Measurements from ENCODE around the gene OLA1.

Gene OLA1

DNA sequence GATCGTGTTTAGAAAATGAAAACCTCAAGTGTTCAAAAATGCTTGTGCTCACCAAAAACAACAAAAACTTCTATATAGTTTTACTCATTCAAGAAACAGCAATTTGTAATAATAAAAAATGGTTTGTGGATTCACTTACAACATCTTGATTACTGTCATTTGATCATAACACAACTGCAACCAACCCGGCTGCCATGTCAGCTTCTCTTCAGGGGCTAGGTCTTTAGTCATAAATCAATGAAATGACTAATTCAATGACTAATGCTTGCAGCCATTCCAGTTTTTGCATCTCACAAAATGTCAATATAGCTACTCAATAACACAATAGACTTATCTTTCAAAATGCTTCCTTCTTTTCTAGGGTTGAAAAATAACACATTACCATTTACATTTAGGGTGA is 128.0 kb downstream of the OLA1 start:
- DNase-seq = no peak

DNA sequence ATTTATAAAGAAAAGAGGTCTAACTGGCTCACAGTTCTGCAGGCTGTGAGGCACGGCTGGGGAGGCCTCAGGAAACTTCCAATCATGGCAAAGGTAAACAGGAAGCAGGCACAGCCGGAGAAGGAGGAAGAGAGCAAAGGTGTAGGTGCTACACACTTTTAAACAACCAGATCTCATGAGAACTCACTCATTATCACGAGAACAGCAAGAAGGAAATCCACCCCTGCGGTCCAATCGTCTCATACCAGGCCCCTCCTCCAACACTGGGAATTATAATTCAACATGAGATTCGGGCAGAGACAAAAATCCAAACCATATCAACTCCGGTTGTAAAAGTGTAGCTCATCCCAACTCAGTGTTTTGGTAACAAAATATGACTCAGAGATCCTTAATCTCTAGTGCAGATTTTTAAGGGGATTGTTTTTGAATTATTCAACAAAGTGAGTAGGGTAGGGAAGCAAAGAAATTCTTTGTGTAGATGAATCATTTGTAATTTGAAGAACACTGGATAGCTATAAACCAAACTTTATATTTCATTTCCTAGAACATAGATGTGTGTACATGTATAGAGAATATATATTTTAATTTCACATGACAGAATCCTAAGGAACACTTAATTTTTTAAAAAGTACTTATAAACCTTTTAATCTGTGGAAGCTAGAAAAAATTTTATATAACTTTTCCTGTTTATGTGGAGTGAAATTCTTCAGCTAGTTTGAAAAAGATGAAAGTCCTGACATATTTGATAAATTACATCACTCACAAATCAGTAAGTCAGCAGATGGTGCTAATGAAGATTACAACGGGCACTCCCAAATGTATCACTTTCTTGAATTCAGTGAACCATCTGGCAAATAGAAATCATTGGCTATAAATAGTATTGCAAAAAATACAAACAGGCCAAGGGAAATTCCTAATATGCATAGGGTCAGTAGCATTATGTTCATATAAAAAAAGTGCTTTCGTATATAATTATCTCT is 130.1 kb downstream of the OLA1 start:
- DNase-seq = no peak

DNA sequence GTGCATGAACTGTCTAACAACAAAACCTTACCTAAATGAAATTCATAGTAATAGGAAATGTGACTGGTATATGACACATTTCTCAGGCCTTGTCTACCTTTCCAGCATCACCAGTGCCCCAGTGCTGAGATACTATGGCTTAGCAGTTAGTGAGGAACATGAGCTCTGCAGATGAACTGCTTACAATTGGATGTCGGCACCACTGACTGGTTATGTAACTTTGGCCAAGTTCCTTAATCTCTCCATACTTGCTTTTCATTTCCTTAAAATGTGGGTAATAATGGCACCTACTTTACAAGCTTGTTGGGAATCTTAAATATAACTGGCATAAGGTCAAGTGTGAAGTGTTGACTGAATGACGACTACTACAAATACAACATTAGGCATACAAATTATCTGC is 136.3 kb downstream of the OLA1 start:
- no peak for DNase-seq

DNA sequence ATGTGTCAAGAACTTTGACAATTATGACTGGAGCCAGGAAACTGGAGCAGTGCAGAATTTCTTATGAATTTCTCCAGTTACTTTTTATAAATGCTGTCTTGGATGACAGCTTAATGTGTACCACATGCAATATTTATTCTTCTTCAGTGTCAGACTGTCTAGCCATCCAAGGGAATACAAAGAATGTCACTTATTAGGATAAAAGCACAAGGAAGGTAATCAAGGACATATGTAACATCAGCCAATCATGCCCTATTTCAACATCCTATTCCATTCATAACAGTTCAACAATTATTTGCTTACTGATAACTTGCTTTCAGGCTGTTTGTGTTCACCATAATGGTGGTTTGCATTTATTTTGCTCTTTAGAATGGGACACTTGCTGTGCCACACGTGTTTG is 139.8 kb downstream of the OLA1 start:
- no peak for DNase-seq

DNA sequence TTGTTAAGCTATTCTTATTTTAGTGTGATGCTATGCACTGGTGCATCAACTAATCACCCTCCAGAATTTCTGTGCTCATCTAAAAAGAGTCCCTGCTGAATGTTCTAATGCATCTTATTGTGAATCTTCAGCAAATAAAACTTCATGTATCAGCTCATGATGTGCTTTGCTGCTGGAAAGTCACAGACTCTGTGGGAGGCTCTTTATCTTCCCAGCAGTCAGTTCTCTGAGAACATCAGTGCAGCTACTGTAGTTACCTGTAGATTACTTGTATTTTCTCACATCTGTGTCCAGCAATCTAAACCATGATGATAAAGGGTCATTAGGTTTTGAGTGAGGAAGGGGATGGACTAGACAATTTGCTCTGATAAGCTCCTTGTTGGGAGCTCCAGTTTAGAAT is 141.6 kb downstream of the OLA1 start:
- no peak for DNase-seq

DNA sequence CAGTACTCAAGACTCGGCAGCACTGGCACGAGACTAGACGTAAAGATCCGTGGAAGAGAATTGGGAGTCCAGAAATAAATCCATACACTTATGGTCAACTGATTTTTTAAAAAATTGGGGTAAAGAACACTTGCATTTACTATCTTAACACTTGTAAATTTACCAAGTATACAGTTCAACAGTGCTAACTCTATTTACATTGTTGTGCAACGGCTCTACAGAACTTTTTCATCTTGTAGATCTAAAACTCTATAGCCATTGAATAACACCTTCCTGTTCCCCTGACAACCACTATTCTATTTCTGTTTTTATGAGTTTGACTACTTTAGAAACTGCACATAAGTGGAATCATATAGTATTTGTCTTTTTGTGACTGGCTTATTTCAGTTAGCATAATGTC is 153.8 kb downstream of the OLA1 start:
- no peak for DNase-seq

DNA sequence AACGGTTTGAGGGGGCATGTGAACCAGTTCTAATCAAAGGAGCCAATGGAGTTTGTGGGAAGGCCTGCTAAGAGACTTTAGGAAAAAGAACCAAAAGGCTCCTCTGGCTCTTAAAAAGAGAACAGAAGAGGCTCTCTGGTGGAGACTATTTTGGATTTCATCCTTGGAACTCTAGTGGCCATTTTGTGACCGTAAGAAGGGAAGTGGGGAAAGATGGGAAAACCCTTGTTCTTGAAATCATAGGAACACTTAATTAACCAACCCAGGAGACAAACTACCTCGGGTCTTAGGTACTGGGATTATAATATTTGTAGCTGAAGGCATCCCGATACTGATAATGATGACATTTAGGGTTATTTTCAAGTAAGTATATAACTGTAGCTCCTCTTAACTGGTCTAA is 157.9 kb downstream of the OLA1 start:
- DNase-seq = no peak

DNA sequence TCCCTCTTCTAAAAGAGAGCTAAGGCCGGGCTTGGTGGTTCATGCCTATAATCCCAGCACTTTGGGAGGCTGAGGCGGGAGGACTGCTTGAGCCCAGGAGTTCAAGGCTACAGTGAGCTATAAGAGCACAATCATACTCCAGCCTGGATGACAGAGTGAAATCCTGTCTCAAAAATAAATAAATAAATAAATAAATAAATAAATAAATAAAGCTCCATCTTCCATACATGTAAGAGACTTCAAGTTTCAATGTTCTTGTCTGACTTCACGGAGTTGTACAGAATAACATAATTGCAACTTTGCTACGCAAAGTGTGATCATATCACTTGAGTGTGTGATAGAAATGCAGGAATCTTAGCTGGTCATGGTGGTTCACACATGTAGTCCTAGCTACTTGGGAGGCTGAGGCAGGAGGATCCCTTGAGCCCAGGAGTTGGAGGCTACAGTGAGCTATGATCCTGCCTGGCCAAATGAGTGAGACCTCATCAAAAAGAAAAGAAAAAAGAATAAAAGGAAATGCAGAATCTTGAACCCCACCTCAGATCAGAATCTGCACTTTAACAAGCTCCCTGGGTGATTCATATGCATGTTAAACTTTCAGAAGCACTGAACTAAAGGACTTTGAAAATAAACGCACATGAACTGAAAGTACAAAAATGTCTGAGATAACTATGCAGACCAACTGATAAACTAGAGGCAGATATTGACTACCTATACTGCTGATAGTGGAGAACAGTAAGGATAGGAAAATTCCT is 159.4 kb downstream of the OLA1 start:
- DNase-seq = no peak

DNA sequence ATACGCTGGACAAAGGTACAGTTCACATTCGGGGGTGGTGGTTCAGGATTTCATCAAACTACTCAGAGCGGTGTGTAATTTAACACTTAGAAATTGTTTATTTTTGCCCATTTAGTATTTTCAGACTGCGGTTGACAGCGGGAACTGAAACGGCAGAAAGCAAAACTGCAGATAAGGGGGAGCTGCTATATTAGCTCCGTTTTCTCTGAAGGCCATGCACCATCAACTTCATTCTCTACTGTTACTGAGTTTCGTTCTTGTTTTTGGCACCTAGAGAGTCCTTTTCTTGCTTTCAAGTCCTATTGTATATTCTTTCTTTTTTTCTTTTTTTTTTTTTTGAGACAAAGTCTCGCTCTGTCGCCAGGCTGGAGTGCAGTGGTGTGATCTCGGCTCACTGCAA is 161.6 kb downstream of the OLA1 start:
- no peak for DNase-seq

DNA sequence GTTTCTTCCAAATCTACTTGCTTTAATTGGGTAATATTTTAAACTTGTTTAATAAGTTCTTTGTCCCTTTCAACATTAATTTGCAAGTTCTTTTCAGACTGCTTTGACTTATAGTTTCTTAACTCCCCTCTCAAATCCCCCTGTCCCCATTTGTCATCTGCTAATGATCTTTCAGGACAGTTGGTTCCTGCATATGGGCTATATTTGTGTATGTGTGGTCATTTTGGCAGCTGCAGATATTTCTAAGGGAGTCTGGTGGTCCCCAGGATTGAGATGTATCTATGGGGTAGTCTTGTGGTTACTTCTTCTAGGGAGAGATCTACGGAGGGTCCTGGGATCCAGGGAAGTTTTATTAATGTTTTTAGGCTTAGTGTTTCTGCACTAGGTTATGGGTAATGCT is 162.6 kb downstream of the OLA1 start:
- DNase-seq = no peak

DNA sequence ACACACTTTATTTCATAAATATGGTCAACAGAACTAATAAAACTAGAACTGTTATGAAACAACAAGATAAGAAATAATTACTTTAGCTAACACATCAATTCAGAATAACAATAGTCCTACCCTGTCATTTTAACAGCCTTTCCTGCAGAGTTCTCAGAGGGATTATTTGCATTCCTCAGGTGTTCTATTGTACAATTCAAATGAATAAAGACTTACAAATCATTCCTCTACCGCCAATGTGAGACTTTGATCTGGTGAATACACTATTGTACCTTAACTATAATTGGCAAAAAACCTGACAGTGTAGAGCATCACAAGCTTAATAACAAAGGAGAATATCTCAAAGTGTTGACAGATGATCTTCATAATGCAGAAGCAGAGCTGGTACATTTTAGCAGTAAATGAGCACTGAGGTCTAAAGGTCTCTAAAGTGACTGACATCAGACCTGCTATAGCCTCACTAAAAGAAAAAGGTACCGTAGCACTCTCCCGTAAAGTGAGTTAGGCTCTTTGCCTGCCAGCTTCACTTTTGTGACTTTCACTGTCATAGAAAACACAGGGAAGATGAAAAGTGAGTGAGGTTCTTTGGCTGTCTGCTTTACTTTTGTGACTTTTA is 164.4 kb downstream of the OLA1 start:
- no peak for DNase-seq

DNA sequence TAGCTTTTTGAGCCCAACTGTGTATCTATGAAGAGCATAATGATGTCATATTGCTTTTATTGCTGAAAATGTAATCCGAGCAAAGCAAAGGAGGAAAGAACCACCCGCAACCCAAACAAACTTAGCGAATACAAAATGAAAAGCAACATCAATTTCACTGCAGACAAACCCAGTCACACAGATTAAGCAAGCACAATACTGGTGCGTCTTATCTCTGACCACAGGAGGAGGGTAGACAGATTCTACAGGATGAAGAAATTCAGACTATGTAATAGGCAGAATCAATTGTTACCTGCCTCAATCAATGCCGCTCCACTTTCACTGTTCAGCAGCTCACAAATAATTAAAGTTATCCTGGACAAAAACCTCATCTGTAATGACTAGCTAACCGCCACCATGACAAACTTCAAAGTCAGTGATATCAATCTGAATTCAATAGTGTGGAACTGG is 167.6 kb downstream of the OLA1 start:
- no peak for DNase-seq

DNA sequence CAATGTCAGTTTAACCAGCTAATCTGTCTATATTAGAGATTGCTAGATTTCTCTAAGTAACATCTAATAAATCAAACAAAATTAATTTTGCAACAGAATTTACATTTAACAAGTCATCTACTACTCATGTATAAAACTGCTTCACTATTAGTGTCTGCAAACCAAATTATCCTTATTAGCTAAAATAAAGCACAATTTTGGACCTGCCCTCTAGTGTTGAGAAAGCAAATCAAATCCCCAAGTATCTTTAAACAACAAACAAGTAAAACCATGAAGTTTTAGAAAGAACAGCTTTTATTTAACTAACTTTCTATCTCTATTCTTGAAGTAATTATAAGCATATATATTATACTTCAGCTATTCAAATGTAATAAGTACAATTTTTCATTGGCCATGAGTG is 170.1 kb downstream of the OLA1 start:
- no peak for DNase-seq

DNA sequence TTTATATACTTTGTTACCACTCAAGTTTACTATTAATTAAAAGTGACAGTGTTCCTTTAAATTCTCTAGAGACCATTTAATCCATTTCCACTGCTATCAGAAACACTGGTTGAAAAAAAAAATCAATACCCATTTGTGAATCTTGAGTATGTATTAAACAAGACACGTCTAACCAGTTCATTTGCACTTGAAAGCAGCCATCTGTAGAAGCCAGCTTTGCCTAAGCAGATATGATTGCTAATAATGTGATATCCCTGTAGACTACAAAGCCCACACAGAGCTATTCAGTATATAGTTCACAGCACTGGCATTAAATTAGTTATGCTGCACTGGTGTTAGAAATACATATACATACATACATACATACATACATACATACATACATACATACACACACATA is 171.4 kb downstream of the OLA1 start:
- DNase-seq = no peak

DNA sequence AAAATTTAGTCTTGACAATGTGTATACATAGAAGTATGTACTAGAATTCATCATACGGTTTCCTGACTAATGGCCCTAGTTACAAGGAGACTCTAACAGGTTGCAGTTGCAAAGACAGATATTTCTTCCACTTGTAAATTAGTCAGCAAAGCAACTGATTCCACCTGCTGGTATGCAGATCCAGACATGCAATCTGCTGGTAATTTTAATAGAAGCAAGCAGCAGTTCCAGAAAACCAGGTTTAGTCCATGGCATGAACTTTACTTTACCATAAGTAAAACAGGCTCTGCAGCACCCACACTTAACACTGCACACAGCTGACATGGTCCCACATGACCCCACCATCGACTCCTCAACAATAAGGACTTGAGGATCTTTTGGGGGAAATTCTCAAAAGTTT is 172.3 kb downstream of the OLA1 start:
- DNase-seq = no peak

DNA sequence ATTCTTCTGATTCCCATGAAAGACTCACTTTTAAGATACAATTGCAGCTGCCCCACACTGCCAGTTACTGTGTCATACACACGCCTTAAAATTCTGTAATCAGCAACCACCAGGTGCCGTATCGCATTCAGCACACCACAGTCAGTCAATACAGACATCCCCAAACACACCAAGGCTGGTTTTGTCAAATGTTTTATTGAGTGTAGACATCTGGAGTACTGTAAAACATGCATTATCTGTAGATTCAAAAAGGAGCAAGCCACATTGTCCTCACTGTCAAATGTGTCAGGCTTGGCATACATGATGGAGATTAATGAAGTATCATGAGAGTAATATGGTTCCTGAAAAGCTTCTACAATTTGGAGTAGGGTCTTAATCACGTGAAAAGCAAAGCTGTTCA is 173.5 kb downstream of the OLA1 start:
- DNase-seq = no peak

DNA sequence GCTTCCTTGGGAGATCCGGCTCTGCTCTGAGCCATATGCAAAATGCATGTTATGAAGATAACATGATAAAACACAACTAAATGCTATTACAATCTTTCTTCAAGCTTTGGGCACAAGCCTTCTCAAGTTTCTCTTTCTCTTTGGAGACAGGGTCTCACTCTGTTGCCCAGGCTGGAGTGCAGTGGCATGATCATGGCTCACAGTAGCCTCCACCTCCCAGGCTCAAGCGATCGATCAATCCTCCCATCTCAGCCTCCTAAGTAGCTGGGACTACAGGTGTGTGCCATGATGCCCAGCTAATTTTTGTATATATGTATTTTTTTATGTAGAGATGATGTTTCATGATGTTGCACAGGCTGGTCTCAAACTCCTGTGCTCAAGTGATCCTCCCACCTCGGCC is 175.5 kb downstream of the OLA1 start:
- no peak for DNase-seq

DNA sequence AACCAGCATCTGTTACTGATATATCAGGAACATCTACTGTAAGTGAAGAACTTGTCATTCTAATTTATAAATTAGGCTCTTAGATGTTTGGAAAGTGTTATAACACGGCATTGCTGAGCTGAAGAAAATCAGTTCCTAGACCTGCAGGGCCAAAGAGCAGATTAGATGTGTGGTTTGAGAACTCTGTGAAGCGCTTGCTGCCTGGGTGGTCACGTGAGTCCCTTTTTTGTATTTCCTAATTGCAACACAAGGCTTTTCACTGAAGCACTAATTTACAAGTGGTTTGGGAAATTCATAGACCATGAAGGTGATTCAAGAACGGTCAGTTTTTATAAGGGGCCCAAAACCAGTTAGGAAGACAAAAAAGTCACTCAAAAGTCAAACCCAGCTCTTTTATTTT is 176.3 kb downstream of the OLA1 start:
- no peak for DNase-seq

DNA sequence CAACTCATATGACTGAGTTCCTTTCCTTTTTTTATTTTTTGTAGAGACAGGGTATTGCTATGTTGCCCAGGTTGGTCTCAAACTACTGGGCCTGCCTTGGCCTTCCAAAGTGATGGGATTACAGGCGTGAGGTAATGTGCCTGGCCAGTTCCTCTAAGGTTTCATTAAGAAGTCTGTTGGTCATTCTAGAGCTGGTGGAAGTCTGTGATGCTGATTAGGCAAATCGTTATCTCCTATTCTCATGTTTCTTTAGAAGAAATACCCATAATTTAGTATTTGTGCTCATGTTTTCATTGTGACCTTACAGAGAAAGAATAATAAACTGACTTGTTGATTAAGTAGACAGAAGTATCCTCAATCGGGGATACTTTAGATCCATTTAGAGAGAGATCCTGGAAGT is 177.0 kb downstream of the OLA1 start:
- no peak for DNase-seq

DNA sequence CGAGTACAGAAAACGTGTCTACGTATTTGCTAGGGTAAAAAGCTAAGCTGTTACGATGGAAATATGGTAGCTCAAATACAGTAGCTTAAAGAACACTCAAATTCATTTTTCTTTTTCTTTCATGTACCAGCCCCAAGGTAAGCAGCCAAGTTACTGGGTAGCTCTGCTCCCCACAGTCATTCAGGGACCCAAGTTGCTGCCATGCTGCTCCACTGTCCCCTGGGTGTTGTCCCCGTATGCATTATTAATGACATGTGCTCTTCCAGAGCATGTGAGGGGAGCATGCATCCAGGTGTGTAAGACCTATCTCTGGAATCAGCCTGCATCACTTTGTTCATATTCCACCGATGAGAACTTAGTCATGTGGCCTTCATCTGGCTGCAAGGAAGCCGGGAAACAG is 178.1 kb downstream of the OLA1 start:
- no peak for DNase-seq

DNA sequence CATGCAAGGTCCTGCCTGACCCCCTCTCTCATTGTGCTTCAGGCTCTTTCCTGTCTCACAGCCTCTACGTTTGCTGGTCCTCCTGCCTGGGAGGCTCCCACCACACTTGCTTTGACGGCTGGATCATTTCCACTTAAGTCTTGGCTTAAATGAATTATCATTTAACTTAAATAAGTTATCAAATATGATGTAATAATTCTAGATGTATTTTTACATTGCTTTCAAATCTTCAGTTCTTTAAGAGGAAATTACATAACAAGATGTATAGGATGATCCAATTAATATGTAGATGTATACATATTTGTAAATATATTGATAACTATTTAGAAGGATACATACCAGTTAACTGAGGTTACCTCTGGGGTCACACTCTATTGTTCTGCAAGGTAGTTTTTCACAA is 180.5 kb downstream of the OLA1 start:
- DNase-seq = no peak

DNA sequence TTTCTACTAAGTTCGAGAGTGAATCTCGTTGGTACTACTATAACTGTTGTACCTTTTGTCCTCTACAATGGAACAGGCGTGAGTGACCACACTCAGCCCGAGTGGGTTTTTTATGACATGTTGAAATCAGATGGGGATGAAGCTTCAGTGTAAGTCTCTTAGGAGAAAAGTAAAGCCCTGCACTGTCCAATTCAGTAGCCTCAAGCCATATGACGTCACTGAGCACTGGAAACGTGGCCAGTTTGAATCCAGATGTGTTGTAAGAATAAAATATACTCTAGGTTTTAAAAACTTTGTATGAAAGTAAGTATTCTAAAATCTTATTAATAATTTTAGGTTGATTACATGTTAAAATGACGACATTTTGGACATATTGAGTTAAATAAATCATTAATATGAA is 181.5 kb downstream of the OLA1 start:
- no peak for DNase-seq

DNA sequence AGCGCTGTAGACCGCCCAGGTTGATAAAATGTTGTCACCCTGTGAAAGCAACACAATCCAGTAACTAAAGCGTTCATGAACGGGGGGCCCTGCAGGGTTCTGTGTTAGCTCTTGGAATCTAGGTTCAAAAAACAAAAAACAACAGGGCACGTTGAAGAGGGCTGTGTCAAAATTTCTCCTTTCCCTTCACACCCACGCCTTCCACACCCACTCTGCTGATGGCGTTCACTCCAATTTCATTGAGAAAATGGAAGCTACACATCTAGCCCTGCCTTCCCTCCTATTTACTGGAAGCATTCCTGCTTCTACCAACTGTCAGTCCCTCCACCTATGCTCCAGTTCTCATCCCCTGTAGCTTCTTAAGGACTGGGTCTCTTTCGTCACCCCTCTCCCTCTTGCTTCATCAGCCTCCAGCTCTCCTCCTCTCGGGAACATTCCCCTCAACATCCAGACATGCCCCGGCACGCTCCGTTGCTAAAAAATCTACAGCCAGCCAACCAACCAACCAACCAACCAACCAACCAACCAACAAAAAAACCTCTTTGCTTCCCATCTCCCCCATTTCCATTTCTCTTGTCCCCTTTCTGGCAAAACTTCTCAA is 184.7 kb downstream of the OLA1 start:
- no peak for DNase-seq

Measured in right kidney (tissue), 1 donor.